ENCODE data around the gene ID2.

Gene ID2

DNA sequence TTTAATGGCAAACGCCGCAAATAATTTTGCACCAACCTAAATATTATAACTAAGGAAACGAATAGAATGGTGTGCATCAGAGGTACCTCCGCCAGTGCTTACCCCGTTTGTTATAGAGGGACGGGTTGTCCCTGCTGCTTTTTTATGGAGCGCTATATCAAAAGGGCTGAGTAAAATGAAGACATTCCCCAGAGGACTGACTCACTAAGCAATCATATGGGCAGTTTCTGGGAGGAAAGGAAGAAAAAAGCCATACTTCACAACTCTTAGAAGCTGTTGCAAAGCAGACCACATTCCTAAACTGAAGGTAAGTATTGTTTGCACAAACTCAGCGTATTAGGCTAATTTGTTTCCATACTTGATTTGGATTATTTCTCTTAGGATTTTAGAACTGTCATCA, 12.9 kb downstream of the ID2 start:
- no peak overlapping the region for H3K4me3 ChIP-seq (replicated peaks; ENCODE audit: low read depth, low read length)
- no peak for DNase-seq (ENCODE audit: extremely low read depth, insufficient read length)
- H3K27me3 ChIP-seq (replicated peaks; ENCODE audit: control insufficient read depth, insufficient read depth, low read length), result no peaks in the 10 kb centered on the region
- no peaks in the 10 kb centered on the region for H3K36me3 ChIP-seq (ENCODE audit: control insufficient read depth, insufficient read depth, low read length)
- TF ChIP-seq, protein P1, sequence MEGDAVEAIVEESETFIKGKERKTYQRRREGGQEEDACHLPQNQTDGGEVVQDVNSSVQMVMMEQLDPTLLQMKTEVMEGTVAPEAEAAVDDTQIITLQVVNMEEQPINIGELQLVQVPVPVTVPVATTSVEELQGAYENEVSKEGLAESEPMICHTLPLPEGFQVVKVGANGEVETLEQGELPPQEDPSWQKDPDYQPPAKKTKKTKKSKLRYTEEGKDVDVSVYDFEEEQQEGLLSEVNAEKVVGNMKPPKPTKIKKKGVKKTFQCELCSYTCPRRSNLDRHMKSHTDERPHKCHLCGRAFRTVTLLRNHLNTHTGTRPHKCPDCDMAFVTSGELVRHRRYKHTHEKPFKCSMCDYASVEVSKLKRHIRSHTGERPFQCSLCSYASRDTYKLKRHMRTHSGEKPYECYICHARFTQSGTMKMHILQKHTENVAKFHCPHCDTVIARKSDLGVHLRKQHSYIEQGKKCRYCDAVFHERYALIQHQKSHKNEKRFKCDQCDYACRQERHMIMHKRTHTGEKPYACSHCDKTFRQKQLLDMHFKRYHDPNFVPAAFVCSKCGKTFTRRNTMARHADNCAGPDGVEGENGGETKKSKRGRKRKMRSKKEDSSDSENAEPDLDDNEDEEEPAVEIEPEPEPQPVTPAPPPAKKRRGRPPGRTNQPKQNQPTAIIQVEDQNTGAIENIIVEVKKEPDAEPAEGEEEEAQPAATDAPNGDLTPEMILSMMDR (IDR thresholded peaks at IDR 0.05; ENCODE audit: insufficient read depth, low read length, poor library complexity, severe bottlenecking), result no peak

DNA sequence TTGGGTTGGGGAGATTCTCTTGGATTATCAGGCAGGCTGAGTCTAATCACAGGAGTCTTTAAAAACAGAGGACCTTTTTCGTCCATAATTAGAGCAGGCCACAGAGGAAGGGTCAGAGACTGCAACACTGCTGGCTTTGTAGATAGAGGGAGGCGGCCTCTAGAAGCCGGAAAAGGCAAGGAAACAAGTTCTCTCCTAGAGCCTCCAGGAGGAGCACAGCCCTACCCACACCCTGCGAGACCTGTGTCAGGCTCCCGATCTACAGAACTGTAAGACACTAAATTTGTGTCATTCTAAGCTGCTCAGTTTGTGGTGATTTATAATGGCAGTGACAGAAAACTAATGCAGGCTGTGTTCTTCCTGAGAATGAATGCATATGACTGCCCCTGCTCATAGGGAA, 15.3 kb downstream of the ID2 start:
- Histone ChIP-seq H3K4me3 (replicated peaks; ENCODE audit: low read depth, low read length) (no peak overlapping the region), H3K36me3 (ENCODE audit: control insufficient read depth, insufficient read depth, low read length) (no peaks in the 10 kb centered on the region), H3K27me3 (replicated peaks; ENCODE audit: control insufficient read depth, insufficient read depth, low read length) (no peaks in the 10 kb centered on the region)
- DNase-seq (ENCODE audit: extremely low read depth, insufficient read length), result no peak
- TF ChIP-seq, protein P1 (IDR thresholded peaks at IDR 0.05; ENCODE audit: insufficient read depth, low read length, poor library complexity, severe bottlenecking), result no peak

DNA sequence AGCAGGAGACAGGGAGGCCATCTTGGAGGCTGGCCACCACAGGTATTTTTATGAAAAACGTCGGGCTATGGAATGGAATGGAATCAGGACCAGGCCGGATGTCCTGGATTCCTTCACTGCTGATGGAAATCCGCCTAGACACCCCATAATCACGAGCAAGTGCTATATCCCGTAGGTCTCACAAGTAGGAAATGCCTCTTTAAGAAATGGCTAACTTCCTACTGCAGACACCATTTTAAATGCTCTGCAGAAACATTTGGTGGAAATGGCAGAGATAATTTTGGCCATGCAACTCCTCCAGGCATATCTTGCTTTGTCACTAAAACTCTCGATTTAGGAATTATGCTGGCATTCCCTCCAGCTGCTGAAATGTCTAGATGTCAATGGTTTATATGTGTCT, 18.0 kb downstream of the ID2 start:
- TF ChIP-seq, protein P1 (IDR thresholded peaks at IDR 0.05; ENCODE audit: insufficient read depth, low read length, poor library complexity, severe bottlenecking), result no peak
- DNase-seq (ENCODE audit: extremely low read depth, insufficient read length), result no peak
- no peaks in the 10 kb centered on the region for H3K36me3 ChIP-seq (ENCODE audit: control insufficient read depth, insufficient read depth, low read length)
- H3K27me3 ChIP-seq (replicated peaks; ENCODE audit: control insufficient read depth, insufficient read depth, low read length), result no peaks in the 10 kb centered on the region
- H3K4me3 ChIP-seq (replicated peaks; ENCODE audit: low read depth, low read length), result no peak overlapping the region

DNA sequence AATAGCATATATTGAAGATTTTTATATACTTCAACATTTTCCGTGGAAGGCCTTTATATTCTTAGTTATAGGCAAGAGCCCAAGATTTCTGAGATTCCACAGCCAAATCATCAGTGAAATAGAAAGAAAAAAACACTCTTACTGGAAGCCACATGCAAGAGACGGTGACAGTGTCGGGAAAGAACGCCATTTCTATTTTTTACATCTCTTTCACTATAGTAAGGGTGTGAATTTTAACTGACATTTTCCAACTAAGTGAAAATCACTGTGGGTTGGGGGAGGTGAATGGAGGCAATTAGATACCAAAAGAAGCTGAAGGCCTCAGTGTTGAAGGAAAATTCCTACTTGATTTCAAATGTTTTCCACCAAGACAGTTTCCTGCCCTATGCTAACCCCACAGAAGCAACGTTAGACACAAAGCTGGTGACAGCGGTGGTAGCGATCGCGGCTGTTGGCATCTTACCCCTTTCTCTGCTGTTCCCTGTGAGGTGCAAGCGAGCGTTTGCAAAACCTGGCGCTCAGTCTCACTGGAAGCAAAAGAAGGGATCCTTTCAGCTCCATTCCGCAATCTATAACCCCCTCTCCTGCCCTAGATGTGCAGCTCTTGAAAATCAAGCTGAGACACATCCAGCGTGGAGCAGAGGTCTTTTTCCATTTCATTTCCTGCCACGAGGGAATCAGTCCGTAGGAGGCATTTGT, 20.0 kb downstream of the ID2 start:
- Histone ChIP-seq H3K4me3 (replicated peaks; ENCODE audit: low read depth, low read length) (no peak overlapping the region), H3K36me3 (ENCODE audit: control insufficient read depth, insufficient read depth, low read length) (no peaks in the 10 kb centered on the region), H3K27me3 (replicated peaks; ENCODE audit: control insufficient read depth, insufficient read depth, low read length) (no peaks in the 10 kb centered on the region)
- DNase-seq (ENCODE audit: extremely low read depth, insufficient read length), result no peak
- TF ChIP-seq, protein P1 (IDR thresholded peaks at IDR 0.05; ENCODE audit: insufficient read depth, low read length, poor library complexity, severe bottlenecking), result no peak

DNA sequence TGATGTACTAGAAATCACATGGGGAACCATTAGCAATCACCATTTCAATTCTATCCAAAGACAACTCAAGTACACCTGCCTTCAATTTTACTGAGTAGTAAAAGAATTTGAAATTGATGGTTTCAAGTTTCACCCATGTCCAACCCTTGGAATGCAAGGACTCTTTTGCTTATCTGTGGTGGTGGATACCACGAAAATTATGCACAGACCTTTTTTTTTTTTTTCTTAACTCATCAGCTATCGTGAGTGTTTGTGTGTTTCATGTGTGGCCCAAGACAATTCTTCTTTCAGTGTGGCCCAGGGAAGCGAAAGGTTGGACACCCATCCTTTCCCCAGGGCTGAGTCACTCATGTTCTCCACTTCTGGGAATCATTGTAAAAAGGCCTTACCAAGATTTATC, 23.1 kb downstream of the ID2 start:
- Histone ChIP-seq H3K27me3 (replicated peaks; ENCODE audit: control insufficient read depth, insufficient read depth, low read length) (no peaks in the 10 kb centered on the region), H3K4me3 (replicated peaks; ENCODE audit: low read depth, low read length) (no peak overlapping the region), H3K36me3 (ENCODE audit: control insufficient read depth, insufficient read depth, low read length) (no peaks in the 10 kb centered on the region)
- TF ChIP-seq, protein P1 (IDR thresholded peaks at IDR 0.05; ENCODE audit: insufficient read depth, low read length, poor library complexity, severe bottlenecking), result no peak
- no peak for DNase-seq (ENCODE audit: extremely low read depth, insufficient read length)

DNA sequence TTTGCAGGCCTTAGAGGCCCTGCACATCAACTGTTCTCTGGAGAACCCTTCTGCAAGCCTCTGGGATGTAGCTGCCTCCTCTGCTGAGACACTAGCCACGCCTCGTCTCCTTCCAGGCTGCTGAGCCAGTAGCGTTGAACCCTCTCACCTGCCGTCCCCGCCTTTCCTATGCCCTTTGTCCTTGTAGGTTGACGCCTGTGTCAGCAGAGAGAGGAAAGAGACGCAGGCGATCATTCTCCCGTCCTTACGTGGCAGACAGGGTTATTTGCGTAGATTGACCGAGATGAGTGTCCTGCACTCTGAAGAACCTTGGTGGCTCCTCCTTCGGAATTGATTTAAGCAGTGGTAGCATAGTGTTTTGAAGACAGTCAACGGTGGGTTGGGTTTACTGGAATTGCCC, 27.8 kb downstream of the ID2 start:
- DNase-seq (ENCODE audit: extremely low read depth, insufficient read length), result no peak
- TF ChIP-seq, protein P1 (IDR thresholded peaks at IDR 0.05; ENCODE audit: insufficient read depth, low read length, poor library complexity, severe bottlenecking), result no peak
- no peak overlapping the region for H3K4me3 ChIP-seq (replicated peaks; ENCODE audit: low read depth, low read length)
- no peaks in the 10 kb centered on the region for H3K36me3 ChIP-seq (ENCODE audit: control insufficient read depth, insufficient read depth, low read length)
- no peaks in the 10 kb centered on the region for H3K27me3 ChIP-seq (replicated peaks; ENCODE audit: control insufficient read depth, insufficient read depth, low read length)

All from GM06990 (cell line).